GM19452 (cell line): ENCODE results near the gene CAMKMT.

Experiments used
- ATAC-seq: cut with Tn5 transposase; IDR thresholded peaks from one replicate; pipeline ENCODE4 v1.9.1; 2021; ENCODE audit not compliant: unreplicated experiment

Gene CAMKMT

DNA sequence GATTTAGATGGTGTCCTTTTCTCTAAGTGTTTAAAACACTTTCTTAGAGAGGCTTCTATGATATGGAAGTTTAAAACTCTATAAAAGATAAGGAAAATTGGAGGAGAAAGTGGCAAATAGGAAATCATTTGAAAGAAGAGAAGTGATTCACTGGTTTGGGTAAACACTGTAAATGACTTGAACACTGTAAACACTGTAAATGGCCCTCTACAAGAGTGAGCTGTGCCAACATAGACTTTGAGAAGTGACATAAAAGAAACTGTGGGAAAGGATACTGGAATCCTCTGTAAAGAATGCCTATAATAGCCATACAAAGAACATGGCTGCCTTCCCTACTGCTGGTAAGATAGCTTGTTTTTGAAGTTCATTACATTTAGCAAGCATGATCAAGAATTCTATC lies 368.8 kb downstream of the CAMKMT start:
- no peak for ATAC-seq

DNA sequence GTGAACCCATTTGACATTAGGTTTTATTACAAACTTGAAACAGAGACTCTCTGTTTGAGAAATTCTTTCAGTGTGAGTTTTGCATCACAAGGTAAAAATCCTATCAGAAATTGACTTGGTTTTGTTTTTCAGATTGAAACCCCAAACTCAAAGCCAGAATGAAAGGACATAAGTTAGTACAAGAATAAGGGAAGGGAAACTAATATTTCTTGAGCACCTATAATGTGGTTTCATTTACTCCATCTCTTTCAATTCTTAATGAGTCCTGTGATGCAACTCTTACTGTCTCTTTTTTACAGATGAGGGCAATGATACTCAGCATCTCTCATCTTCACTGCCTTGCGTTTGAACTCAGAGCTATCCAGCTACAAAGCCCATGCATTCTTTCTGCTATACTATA lies 369.8 kb downstream of the CAMKMT start:
- ATAC-seq = peak; percentile 87

DNA sequence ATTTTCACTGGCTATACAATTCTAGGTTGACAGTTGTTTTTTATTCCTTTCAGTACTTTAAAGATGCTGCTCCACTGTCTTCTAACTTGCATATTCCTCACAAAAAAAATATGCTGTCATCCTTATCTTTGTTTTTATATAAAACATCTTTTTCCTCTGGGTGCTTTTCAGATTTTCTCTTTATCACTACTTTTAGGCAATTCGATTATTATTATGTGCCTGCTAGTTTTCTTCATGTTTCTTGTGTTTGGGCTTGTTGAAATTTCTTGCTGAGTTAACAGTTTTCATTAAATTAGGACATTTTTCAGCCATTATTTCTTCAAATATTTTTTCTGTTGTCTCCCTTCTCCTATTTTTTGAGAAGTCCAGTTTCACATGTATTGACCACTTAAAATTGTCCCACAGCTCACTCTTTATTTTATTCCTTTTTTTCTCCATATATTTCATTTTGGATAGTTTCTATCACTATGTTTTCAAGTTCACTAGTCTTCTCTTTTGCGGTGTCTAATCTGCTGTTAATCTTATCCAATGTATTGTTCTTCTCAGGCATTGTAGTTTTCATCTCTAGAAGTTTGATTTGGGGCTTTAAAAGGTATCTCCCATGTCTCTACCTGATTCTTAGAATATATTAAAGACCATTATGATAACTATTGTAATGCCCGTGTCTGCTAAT lies 374.7 kb downstream of the CAMKMT start:
- ATAC-seq = no peak

- ATAC-seq = no peak
Observed at GRCh38 chr2:44740678-44741077, 378.9 kb downstream of the CAMKMT start.

DNA sequence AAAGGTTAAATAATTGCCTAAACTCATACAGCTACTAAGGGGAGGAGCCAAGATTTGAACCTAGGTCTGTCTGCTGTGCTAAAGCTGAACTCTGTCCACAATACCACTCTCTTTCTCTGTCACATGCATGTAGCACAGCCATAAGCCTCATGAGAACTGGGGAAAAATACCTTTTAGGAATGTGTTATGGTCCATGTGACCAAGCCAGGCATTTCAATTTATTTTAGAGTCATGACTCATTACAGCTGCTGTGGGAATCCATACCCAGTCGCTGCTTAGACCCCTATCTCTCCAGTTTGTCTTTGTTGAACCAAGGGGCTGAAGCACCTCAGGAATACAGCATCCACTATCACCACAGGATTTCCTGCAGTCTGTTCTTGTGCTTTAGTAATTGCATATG lies 379.8 kb downstream of the CAMKMT start:
- ATAC-seq = no peak

- no peak for ATAC-seq
Observed at GRCh38 chr2:44742057-44742456, 380.3 kb downstream of the CAMKMT start.

- no peak for ATAC-seq
Observed at GRCh38 chr2:44743473-44743872, 381.7 kb downstream of the CAMKMT start.

DNA sequence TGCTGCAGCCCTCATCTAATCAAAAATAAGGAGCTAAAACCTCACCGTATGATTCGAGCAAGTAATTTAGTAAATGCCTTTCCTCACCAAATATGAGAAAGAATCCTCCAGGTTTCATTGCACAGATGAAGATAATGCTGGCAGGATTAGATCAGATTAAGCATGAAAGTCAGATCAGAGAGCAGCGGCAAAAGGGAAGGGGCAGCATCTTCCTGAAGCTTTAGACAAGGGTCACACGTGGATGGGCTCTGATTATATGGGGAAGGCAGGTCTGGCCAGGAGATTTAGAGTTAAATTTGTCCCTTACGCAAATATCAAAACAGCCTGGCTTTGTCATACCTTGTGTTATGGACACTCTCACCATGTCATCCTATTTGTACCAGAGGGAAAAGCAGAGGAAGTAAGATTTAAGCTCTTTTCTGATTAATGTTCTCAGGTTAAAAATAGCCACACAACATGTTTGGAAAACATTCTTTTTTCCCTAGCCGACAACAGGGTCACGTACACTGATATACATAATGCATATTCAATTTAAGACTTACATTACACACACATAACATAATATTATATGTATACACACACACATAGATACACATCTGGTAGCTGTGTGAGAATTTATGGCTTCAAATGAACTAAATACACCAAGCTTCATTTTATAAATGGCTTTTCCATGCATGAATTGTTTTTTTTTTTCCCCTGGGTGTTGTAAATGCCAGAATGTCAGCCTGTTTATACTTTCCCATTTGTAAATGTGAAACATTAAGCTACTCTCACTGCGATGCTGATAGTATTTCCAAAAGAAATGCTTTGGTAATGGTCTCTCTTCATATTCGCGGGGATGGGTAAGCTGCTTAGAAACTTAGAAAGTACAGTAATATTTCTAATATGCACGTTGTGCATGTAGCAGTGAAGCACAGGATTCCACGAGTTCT lies 383.5 kb downstream of the CAMKMT start:
- no peak for ATAC-seq

DNA sequence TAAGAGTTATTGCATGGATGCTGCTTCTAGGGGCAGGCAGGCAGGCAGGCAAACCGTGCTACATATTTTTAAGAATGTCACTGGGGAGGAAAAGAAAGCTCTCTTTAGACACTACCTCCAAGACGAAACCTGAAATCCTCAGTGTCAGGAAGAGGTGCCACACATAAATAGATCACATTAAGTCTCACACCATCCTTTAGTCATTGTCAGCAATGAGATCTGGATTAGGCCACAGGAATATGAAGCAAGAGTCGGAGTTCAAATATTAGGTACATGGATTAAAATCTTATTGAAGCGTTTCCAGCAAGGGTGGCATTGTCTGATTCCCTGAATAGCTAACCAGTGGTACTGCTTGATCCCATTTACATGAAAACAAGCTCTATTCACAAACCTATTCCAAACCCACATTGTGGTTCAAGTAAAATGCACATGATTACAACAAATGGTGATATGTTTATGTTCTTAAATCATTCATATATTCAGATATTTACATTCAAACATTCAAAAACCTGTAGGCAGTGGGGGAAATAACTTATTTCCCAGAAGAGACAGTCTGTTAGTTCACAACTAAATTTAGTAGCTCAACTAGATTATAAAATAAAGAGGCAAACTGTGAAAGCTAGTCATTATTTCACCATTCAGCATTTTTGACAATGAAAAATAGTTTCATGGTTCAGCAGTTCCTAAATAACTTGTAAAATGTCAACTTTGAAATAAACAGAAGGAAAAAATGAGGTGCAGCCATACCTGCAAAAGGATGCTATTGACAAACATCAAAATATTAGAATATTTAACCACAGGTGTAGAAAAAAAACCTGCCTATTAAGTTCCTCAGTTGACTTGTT lies 384.4 kb downstream of the CAMKMT start:
- no peak for ATAC-seq

GRCh38 chr2:44746856-44747615 lies 385.3 kb downstream of the CAMKMT start:
- ATAC-seq = no peak

DNA sequence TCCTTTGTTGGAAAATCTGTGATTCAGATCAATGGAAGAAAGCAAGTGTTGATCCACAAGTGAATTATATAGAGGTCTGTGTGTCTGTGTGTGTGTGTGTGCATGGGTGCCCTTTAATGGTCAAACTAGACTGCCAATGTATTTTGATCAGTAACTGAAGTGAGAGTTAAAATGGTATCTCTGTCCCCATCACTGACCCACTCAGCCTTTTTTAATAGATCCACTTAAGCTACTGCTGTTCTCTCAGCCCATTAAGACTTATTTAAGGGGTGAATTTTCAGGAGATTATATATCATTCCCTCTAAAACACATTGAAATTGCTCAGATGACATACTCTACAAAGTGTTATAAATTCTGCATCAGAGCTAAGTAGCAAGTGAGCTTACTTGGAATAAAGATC lies 386.0 kb downstream of the CAMKMT start:
- no peak for ATAC-seq

GRCh38 chr2:44751754-44752479 lies 390.2 kb downstream of the CAMKMT start:
- no peak for ATAC-seq

- ATAC-seq = no peak
Observed at GRCh38 chr2:44752761-44753160, 391.0 kb downstream of the CAMKMT start.

DNA sequence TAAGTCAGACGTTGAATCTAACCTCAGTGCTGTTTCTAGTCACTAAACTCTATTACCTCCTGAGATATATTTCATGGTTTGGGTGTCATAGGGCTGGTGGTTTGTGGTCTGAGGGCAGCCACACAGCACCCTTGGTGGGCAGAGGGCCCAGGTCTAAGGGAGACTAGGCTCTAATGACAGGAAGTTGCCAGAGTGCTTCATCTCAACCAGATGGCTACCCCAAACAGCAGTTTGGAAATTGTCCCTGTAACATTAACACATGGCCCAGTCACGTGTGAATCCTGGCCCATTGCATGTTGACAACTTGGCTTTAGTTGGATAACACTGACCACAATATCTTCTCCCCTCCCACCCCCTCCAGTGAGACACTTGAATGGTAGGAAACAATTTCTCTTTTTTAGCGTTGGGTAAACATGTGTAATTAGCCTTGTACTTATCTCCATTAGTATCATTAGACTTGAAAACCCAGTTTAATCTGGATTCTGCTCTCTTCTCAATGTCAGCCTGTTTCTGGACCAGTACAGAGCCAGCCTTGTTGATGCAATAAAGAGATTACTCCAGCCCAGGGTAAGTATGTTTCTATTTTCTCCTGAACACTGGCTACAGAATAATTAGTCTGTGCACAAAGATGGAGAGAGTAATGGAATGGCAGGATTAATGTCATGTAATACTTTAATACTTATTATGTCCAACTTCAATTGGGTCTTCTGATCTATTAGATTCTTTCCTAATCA lies 392.0 kb downstream of the CAMKMT start:
- peak; percentile 96 for ATAC-seq

GRCh38 chr2:44758591-44758990 lies 396.8 kb downstream of the CAMKMT start:
- no peak for ATAC-seq

- no peak for ATAC-seq
Observed at GRCh38 chr2:44759823-44760222, 398.1 kb downstream of the CAMKMT start.

GRCh38 chr2:44763275-44763782 lies 401.6 kb downstream of the CAMKMT start:
- ATAC-seq = no peak

- ATAC-seq = no peak
Observed at GRCh38 chr2:44766220-44766619, 404.5 kb downstream of the CAMKMT start.

- no peak for ATAC-seq
Observed at GRCh38 chr2:44766777-44767176, 405.0 kb downstream of the CAMKMT start.
